CD8-positive, alpha-beta memory T cell (primary cell): ENCODE measurements around the gene PRDM16. TPM values are rescaled to one million over a fixed set of nuclear protein-coding genes. Genes with fewer than 3 reads are reported as not detected.

Source experiments
- CTCF ChIA-PET: fragments of 350-600 bp; sonication (Branson Sonifier 250); formaldehyde crosslinking; loops from one replicate; lab custom pipeline; 2021; ENCODE audit warnings: antibody characterized with exemption; lab: Charles Lee
- POLR2A ChIA-PET: fragments of 350-600 bp; sonication (Branson Sonifier 250); formaldehyde crosslinking; loops from one replicate; lab custom pipeline; 2021; ENCODE audit warnings: antibody characterized with exemption; lab: Charles Lee
- DNase-seq, 5 donors: peaks; one replicate each; pipeline versions ENCODE4 v3.0.0 to v3.0.0-alpha.2; 2020 to 2022; ENCODE audit warnings: mixed read lengths in 1 of 5
- H3K27ac ChIP-seq: one replicate; pipeline ENCODE4 v1.7.0; 2013; ENCODE audit warnings: low read depth, mild to moderate bottlenecking, low read length, moderate library complexity
- H3K27me3 ChIP-seq: 2 replicates; pipeline ENCODE4 v1.7.0; 2013; ENCODE audit warnings: low read length, mild to moderate bottlenecking; ENCODE audit not compliant: insufficient read depth, poor library complexity, severe bottlenecking
- H3K36me3 ChIP-seq: 2 replicates; pipeline ENCODE4 v1.7.0; 2013; ENCODE audit warnings: mild to moderate bottlenecking, low read length, moderate library complexity; ENCODE audit not compliant: insufficient read depth
- H3K4me1 ChIP-seq: 2 replicates; pipeline ENCODE4 v1.7.0; 2013; ENCODE audit warnings: mild to moderate bottlenecking, low read length, moderate library complexity; ENCODE audit not compliant: insufficient read depth
- H3K4me3 ChIP-seq: 2 replicates; pipeline ENCODE4 v1.7.0; 2013; ENCODE audit warnings: mild to moderate bottlenecking, low read length
- H3K9me3 ChIP-seq: 2 replicates; pipeline ENCODE4 v1.7.0; 2013; ENCODE audit warnings: mild to moderate bottlenecking, low read length
- H3K27ac Mint-ChIP-seq, 8 donors: one replicate each; pipeline ENCODE4 v1.8.0; 2020 to 2021; ENCODE audit warnings: mixed read lengths in 8 of 8, mild to moderate bottlenecking in 6 of 8, inconsistent platforms in 3 of 8, moderate library complexity in 3 of 8
- H3K27me3 Mint-ChIP-seq, 2 donors: one replicate each; pipeline ENCODE4 v1.8.0; 2020 to 2021; ENCODE audit warnings: mixed read lengths in 2 of 2, mild to moderate bottlenecking in 1 of 2, moderate library complexity in 1 of 2
- H3K36me3 Mint-ChIP-seq, 3 donors: one replicate each; pipeline ENCODE4 v1.8.0; 2020 to 2021; ENCODE audit warnings: mixed read lengths in 3 of 3, inconsistent platforms in 1 of 3, mild to moderate bottlenecking in 1 of 3
- H3K4me1 Mint-ChIP-seq, 3 donors: one replicate each; pipeline ENCODE4 v1.8.0; 2020 to 2021; ENCODE audit warnings: mixed read lengths in 3 of 3, inconsistent platforms in 1 of 3, mild to moderate bottlenecking in 1 of 3
- H3K4me3 Mint-ChIP-seq, 7 donors: one replicate each; pipeline ENCODE4 v1.8.0; 2020 to 2021; ENCODE audit warnings: mixed read lengths in 7 of 7, mild to moderate bottlenecking in 6 of 7, moderate library complexity in 4 of 7, inconsistent platforms in 2 of 7
- H3K9me3 Mint-ChIP-seq, 5 donors: one replicate each; pipeline ENCODE4 v1.8.0; 2020 to 2022; ENCODE audit warnings: mixed read lengths in 5 of 5, mild to moderate bottlenecking in 3 of 5, moderate library complexity in 2 of 5, inconsistent platforms in 1 of 5
- polyA plus RNA-seq: library from polyadenylated mRNA; unstranded; fragments of 300-500 nt; fragmentation: Illumina TruSeq; gene quantifications from one replicate; pipeline ENCODE4 v1.2.3, GENCODE V29; 2021
- total RNA-seq, 2 experiments: library from RNA; stranded (reverse); gene quantifications; one replicate each; pipeline ENCODE4 v1.2.3, GENCODE V29; 2021

PRDM16 gene
- total and polyA plus RNA-seq, 3 experiments from 2014 or later: not detected

DNA sequence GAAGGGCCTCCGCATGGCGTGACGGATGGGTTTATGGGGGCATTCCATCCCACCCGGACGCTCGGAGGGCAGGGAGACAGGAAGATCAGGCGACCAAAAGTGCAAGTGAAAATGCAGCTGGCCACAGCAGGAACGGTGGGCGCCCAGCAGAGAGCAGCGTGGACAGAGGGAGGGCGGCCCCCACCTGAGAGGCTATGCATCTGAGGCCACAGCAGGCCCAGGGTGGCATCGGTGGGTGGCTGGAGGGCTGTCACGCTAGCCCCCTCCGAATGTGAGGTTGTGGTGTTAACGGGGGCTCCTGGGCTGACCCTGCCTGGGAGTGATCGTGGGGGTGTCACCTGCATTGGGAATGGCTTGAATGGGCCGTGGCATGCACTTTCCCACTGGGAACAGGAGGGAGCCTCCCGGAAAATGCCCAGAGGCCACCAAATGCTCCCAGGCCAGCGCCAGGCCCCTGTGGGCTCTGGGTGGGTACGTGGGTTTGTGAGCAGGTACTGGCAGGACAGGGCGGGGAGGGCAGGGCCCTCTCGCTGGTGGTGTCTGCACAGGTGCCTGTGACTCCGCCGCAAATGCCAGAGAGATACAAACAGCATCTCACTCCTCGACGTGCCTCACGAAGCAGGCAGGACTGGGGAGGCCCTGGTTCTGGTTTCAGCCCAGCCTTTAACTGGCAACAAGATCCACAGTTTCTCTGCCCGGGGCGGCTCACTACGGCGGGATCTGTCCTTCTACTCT is 172.8 kb downstream of the PRDM16 start:
- H3K9me3 Mint-ChIP-seq: no peaks in the 10 kb centered on the region

DNA sequence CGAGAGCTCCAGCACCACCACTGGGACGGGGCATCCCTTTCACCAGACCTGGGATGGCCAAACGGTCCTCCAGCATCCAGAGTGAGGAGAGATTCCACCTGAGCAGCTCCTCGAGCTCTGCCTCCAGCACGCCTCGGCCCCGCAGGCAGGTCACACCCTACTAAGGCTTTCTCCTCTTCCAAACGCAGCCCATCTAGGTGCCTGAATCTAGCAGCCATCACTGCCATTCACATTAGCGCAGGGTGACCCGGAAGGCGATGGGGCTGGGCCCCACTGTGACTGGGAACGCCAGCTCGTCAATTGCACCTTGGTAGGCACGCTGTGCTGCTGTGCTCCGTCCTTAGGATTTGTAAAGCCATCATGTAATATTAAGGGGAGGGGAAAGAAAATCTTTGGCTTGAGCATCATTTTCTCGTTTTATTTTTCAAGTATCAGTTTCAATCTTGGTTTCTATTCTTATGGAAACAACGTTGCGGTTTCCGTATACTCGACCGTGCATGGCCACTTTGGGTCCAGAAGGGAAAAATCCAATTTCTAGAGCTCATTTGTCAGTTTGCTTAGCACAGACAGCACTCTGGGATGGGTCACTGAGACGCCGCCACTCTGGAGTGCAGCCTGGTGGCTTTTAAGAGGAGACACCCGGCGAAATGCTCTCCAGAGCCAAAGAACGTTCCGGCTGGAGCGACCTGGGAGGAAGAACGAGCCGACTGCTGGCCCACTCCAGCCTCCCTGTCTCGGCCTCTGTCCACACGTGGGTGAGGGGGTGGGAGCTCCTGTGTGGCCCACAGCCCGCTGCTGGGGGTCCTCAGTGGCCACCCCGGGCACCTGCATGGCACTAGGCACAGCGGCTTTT is 173.6 kb downstream of the PRDM16 start:
- Mint-ChIP-seq H3K9me3 (no peaks in the 10 kb centered on the region), H3K4me3 (no peak overlapping the region)

More for the DNA sequence above, 172.8 kb downstream of the PRDM16 start:
- Mint-ChIP-seq H3K27ac (no peak overlapping the region), H3K27me3 (peaks cover under 1 to 1% of the 10 kb centered on the region in 2 donors), H3K4me1 (no peaks in the 10 kb centered on the region), H3K36me3 (no peaks in the 10 kb centered on the region), H3K4me3 (no peak overlapping the region)
- Histone ChIP-seq H3K4me3 (no peak overlapping the region), H3K36me3 (no peaks in the 10 kb centered on the region), H3K9me3 (no peaks in the 10 kb centered on the region), H3K4me1 (no peaks in the 10 kb centered on the region), H3K27me3 (no peaks in the 10 kb centered on the region), H3K27ac (no peak overlapping the region)
- DNase-seq: no peak
- POLR2A ChIA-PET: no interaction called here
- CTCF ChIA-PET: no interaction called here

DNA sequence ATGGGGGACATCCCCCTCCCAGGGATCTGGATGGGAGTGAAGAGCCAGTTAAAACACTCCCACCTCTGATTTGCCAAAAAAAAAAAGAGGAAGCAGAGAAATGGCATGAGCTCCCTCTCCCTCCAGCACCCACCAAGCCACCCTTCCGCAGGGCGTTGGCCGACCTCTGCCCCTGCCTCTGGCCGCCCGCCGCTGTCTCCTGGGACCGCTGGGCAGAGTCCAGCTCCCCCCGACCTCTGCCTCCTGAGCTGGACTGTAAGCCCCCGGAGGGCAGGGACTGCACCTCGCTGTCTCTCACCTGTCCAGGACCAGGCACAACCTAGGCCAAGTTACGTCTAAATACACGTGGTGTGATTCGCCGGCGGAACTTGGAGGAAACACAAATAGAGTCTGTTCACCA is 174.3 kb downstream of the PRDM16 start:
- Mint-ChIP-seq H3K4me3 (no peak overlapping the region), H3K9me3 (no peaks in the 10 kb centered on the region), H3K27ac (no peak overlapping the region), H3K27me3 (peaks cover 2 to 8% of the 10 kb centered on the region in 2 donors), H3K4me1 (no peaks in the 10 kb centered on the region), H3K36me3 (no peaks in the 10 kb centered on the region)
- ChIA-PET CTCF (no interaction called here), POLR2A (no interaction called here)
- H3K9me3 ChIP-seq: no peaks in the 10 kb centered on the region
- H3K36me3 ChIP-seq: no peaks in the 10 kb centered on the region
- no peak for DNase-seq
- no peak overlapping the region for H3K27ac ChIP-seq
- H3K4me1 ChIP-seq: no peaks in the 10 kb centered on the region
- H3K27me3 ChIP-seq: no peaks in the 10 kb centered on the region
- H3K4me3 ChIP-seq: no peak overlapping the region

More for the DNA sequence above, 173.6 kb downstream of the PRDM16 start:
- no peak for DNase-seq
- no peaks in the 10 kb centered on the region for H3K9me3 ChIP-seq
- no peaks in the 10 kb centered on the region for H3K36me3 Mint-ChIP-seq
- H3K27ac Mint-ChIP-seq: peak overlapping the region in 1 of 8 donors; percentile 85
- no peaks in the 10 kb centered on the region for H3K36me3 ChIP-seq
- H3K27me3 ChIP-seq: no peaks in the 10 kb centered on the region
- no peak overlapping the region for H3K27ac ChIP-seq
- no peak overlapping the region for H3K4me3 ChIP-seq
- peaks cover 1 to 4% of the 10 kb centered on the region in 2 donors for H3K27me3 Mint-ChIP-seq
- CTCF ChIA-PET: no interaction called here
- H3K4me1 ChIP-seq: no peaks in the 10 kb centered on the region
- POLR2A ChIA-PET: no interaction called here
- H3K4me1 Mint-ChIP-seq: no peaks in the 10 kb centered on the region

DNA sequence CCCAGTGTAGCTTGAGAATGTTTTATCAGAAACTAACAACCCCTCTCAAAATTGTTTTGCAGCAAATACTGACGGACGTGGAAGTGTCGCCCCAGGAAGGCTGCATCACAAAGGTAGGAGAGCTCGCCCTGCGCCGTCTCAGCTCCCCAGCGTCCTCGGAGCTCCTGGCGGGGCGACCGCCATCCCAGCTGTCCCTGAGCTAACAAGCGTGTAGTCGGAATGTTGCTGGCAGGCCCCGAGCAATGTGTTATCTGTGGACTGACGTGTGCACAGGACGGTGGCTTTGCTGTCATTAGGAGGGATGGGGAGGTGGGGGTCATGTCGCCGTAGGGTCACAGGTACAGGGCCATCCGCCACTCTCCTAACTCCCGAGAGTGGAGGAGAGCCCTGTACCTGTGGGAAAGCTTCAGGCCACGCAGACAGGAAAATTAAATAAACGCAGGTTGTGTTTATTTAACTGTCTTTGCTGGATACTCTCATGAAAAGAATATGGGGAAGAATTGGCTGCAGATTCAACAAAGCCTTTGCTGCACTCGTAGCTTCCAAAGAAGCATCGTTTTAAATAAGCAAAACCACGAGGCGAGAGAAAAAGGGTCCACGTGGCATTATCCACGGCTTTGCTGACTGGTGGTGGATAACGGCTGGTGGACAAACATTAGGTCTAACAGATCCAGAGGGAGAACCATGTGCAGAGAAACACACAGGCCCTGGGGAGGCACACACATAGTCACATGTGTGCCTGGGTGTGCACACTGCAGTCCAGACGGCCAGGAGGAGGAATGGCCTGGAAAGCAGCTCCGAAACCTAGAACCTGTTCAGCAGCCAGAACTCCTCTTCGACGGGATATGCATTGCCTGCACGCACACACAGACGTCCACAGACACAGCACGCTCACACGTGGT is 175.3 kb downstream of the PRDM16 start:
- Histone ChIP-seq H3K36me3 (no peaks in the 10 kb centered on the region), H3K4me1 (no peaks in the 10 kb centered on the region), H3K27me3 (no peaks in the 10 kb centered on the region), H3K9me3 (no peaks in the 10 kb centered on the region), H3K27ac (no peak overlapping the region), H3K4me3 (no peak overlapping the region)
- H3K27me3 Mint-ChIP-seq: peaks cover 2 to 9% of the 10 kb centered on the region in 2 donors
- no peak overlapping the region for H3K4me3 Mint-ChIP-seq
- ChIA-PET POLR2A (no interaction called here), CTCF (no interaction called here)
- no peaks in the 10 kb centered on the region for H3K9me3 Mint-ChIP-seq
- no peaks in the 10 kb centered on the region for H3K36me3 Mint-ChIP-seq
- DNase-seq: no peak
- H3K27ac Mint-ChIP-seq: no peak overlapping the region
- H3K4me1 Mint-ChIP-seq: no peaks in the 10 kb centered on the region

DNA sequence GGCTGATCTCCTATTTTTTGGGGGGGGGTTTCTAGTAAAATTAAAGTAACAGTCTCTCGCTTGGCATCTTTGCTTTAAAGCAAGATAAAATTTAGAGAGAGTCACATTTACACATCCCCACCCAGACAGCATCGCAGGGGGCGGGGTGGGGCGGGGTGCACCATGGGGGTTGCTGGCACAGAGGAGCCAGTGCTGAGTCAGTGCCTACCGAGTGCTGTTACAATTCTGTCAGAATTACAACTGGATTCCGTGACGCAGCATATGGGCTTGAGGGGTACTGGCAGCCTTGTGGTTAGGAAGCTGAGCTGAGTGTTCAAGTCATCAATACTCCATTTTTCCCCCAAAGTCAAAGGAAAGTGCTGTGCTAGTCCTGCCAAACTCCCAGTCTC is 175.9 kb downstream of the PRDM16 start:
- no peaks in the 10 kb centered on the region for H3K9me3 ChIP-seq
- H3K27ac Mint-ChIP-seq: no peak overlapping the region
- no peaks in the 10 kb centered on the region for H3K27me3 ChIP-seq
- DNase-seq: no peak
- H3K36me3 Mint-ChIP-seq: no peaks in the 10 kb centered on the region
- no peaks in the 10 kb centered on the region for H3K4me1 Mint-ChIP-seq
- no peaks in the 10 kb centered on the region for H3K9me3 Mint-ChIP-seq
- H3K4me1 ChIP-seq: no peaks in the 10 kb centered on the region
- CTCF ChIA-PET: no interaction called here
- POLR2A ChIA-PET: no interaction called here
- no peak overlapping the region for H3K4me3 Mint-ChIP-seq
- H3K36me3 ChIP-seq: no peaks in the 10 kb centered on the region
- H3K27ac ChIP-seq: no peak overlapping the region
- no peak overlapping the region for H3K4me3 ChIP-seq
- peaks cover 2 to 14% of the 10 kb centered on the region in 2 donors for H3K27me3 Mint-ChIP-seq

DNA sequence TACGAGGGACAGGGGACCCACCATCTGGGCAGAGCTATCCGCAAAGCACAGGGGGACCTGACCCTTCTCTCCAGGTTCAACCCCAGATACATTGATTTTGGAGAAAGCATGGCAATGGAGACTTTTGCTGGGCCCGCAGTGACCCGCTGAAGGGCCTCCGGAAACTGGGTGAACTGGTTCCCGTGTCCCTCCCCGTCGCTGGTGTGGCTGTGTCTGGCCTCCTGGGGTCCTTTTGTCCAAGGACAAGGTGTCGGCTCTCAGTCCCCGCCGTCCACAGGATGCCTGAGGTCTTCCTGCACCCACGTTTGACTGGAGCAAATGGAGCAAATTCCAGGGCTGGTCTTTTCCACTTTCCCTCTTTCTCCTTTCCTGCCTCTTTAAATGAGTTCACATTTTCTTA is 176.3 kb downstream of the PRDM16 start:
- Mint-ChIP-seq H3K4me1 (no peaks in the 10 kb centered on the region), H3K9me3 (no peaks in the 10 kb centered on the region), H3K27me3 (peaks cover 1 to 14% of the 10 kb centered on the region in 2 donors), H3K36me3 (no peaks in the 10 kb centered on the region), H3K4me3 (no peak overlapping the region), H3K27ac (no peak overlapping the region)
- Histone ChIP-seq H3K9me3 (no peaks in the 10 kb centered on the region), H3K4me1 (no peaks in the 10 kb centered on the region), H3K27ac (no peak overlapping the region), H3K27me3 (no peaks in the 10 kb centered on the region), H3K36me3 (no peaks in the 10 kb centered on the region), H3K4me3 (no peak overlapping the region)
- ChIA-PET POLR2A (no interaction called here), CTCF (no interaction called here)
- DNase-seq: no peak

DNA sequence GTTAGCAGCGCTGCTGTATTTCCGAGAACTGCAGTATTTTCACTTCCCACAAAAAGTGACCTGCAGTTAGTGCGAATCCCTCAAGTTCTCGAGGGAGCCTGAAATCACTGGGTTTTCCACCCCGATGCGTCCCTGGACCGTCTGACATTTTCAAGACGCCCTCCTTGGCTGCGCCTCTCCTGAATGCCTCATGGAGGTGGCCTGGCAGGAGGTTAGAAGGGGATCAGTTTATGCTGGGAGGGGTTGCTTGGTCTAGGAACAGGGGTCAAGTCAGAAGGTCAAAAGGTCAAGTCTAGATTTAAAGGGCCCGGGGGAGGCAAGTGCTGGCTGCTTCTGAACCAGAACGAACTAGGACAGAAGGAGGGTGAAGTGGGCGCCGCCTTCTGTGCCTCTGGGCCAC is 176.8 kb downstream of the PRDM16 start:
- Mint-ChIP-seq H3K27me3 (peaks cover 3 to 17% of the 10 kb centered on the region in 2 donors), H3K9me3 (no peaks in the 10 kb centered on the region), H3K36me3 (no peaks in the 10 kb centered on the region), H3K4me3 (no peak overlapping the region), H3K27ac (no peak overlapping the region), H3K4me1 (no peaks in the 10 kb centered on the region)
- Histone ChIP-seq H3K27me3 (no peaks in the 10 kb centered on the region), H3K36me3 (no peaks in the 10 kb centered on the region), H3K9me3 (no peaks in the 10 kb centered on the region), H3K4me1 (no peaks in the 10 kb centered on the region), H3K27ac (no peak overlapping the region), H3K4me3 (no peak overlapping the region)
- ChIA-PET POLR2A (no interaction called here), CTCF (no interaction called here)
- no peak for DNase-seq
